ENCODE data around the gene GRAMD1C.
A peak's percentile ranks its signal among the peaks of the same experiment; 100 is the strongest.

The GRAMD1C gene

DNA sequence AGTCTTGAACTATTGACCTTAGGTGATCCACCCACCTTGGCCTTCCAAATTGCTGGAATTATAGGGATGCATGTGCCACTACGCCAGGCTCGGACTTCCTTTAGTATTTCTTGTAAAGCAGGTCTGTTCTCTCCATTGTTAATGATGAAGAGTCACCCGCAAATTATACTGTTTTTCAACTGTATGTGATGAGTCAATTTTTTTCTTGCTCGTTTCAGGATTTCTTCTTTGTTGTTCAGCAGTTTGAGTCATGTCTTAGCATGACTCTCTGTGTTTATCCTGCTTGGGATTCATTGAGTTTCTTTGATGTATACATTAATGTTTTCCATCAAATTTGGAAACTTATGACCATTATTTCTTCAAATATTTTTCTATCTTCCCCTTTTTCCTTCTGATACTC lies 28.9 kb downstream of the GRAMD1C start:
- DNase-seq, result no peak

DNA sequence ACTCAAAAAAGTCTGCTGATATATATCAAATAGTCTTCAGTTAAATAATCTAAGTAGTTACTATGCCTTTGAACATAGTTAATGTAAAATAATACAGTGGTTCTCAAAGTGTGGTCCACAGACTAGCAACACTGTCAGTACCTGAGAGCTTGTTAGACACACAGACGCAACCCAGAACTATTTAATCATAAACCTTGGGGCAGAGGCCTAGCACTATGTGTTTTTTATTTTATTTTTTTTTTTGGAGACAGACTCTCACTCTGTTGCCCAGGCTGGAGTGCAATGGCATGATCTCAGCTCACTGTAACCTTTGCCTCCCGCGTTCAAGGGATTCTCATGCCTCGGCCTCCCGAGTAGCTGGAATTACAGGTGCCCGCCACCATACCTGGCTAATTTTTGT lies 34.7 kb downstream of the GRAMD1C start:
- DNase-seq, result no peak

GRCh38 chr3:113873814-113874526 lies 35.4 kb downstream of the GRAMD1C start:
- DNase-seq, result no peak

DNA sequence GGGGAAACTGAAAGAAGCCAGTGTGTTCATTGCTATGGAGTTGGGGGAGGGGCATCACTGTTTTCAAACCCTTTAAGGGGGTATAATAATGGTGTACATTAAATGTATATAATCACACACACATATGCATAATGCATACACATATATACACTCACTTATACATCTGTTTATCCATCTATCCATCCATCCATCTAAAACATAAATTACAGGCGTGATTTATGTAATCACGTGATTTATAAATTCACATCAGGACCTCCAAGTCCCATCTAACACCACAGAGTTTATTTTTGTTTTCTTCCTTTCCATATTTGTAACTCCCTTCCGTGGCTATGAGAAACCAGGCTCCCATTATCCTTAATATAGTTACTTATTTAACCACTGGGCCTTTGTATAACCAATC lies 39.8 kb downstream of the GRAMD1C start:
- DNase-seq, result no peak

GRCh38 chr3:113885050-113885449 lies 46.5 kb downstream of the GRAMD1C start:
- DNase-seq, result no peak

GRCh38 chr3:113890256-113890900 lies 51.8 kb downstream of the GRAMD1C start:
- no peak for DNase-seq

DNA sequence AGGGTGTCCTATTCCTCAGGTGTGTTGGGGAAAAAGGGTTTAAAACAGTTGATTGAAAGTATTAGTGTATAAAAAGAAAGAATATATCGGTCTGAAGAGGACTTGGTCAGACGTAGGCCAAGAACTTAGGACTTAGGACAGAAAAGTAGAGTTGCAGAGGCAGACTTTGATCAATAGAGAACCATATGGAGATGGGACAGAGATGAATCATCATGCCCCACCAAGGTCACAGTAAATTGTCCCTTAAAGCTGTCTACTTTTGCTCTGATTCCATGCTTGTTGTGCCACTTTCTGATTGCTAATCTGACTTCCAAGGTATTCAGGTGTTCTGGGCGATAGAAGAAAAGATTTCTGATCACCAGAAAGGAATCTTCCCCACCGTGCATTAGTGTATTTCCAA lies 56.3 kb downstream of the GRAMD1C start:
- DNase-seq, result no peak

DNA sequence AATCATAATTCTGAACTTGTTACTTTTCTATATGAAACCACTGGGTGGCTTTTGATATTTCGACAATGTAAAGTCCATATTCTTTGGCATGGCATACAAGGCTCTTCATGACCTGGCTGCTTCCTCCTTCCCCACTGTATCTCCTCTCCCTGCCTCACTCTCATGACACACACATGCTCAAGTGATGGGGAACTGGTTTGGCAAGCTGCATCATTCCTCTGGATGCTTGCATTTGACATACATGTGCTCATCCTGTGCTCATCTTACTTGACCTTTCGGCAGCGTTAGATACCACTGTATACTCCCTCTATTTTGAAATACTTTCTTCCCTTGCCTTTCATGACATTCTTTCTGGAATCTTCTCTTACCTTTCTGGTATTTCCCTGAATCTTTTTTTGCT lies 57.4 kb downstream of the GRAMD1C start:
- no peak for DNase-seq

GRCh38 chr3:113896930-113897329 lies 58.3 kb downstream of the GRAMD1C start:
- DNase-seq, result no peak

DNA sequence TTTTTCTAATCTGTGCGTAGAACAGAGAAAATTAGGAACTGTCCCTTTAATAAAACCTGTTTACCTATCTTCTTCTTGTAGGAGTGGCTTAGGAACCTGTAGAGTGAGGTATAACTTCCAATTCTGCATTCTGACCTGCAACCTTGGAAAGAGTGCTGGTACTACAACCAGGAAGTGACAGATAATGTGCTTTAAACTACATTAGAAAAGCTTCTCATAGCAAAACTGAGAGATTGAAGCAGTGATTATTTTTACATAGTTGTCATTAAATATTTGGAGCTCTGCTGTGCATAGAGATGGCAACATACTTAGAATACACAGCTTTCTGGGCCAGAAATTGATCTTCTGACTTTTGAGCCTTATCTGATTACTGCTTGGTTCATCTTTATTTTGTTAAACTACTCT lies 58.8 kb downstream of the GRAMD1C start:
- DNase-seq, result no peak

- DNase-seq, result no peak
These were observed 60.3 kb downstream of the GRAMD1C start for GRCh38 chr3:113898892-113899291.

- no peak for DNase-seq
These were observed 68.1 kb downstream of the GRAMD1C start for GRCh38 chr3:113906568-113907140.

- no peak for DNase-seq
These were observed 69.5 kb downstream of the GRAMD1C start for GRCh38 chr3:113908133-113908532.

DNA sequence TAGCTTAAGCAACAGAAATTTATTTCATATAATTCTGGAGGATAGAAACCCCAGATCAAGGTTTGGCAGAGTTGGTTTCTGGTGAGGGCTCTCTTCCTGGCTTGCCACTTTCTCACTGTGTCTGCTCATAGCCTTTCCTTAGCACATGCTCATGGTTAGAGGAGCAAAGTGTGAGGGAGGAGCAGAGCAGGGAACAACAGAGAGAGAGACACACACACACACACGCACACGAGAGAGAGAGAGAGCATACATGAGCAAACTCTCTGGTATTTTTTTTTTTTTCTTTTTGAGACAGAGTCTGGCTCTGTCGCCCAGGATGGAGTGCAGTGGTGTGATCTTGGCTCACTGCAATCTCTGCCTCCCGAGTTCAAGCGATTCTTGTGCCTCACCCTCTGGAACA lies 72.4 kb downstream of the GRAMD1C start:
- no peak for DNase-seq

- DNase-seq, result peak; percentile 68
These were observed 74.1 kb downstream of the GRAMD1C start for GRCh38 chr3:113912552-113913236.

DNA sequence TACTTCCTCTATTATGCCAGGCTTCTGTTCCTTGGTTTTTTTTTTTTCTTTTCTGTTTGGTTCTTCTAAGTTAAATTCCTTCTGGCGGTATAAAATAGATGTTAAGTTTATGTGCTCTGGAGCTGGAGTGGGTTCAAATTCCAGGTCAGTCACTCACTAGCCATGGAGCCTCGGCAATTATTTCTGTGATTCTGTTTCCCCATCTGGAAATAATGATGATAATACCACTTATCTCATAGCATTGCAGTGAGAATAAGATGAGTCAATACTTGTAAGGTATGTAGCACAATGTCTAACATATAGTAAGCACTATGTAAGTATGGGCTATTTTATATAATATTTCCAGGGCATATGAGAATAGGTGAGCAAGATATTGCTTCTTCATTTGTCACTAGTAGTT lies 76.1 kb downstream of the GRAMD1C start:
- DNase-seq, result no peak

DNA sequence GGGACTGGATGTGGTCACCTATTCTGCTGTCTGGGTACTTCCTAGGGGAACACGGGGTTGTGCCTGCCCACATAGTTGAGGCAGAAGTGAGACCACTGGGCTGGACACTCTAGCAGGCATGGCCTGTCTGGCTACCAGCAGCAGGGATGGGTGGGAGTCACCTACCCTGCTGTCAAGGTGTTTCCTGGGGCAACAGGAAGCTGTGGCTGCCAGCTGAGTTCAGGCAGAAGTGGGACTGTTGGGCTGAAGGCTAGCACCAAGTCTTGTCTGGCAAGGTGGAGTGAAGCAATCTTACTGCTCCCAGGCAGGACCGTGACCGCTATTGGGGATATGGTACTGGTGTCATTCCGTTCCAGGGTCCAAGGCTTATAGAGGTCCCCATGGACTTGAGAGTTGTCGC lies 89.0 kb downstream of the GRAMD1C start:
- no peak for DNase-seq

DNA sequence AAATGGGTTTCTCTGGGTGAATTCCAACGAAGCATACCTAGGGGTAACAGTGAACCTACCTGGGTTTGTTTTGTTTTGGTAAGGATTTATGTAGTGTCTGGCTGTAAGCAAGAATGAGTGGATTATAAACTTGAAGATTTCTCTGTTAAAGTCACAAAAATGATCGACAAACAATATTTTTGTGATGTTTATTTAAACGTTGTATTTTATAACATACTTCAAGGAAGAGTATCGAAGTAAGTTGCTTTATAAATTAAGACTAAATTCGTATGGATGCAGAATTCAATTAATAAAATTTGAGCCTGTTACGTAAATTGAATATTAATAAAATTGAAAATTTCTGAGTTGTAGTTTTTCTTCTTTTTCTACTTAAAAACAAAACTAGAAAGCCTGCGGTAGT lies 108.2 kb downstream of the GRAMD1C start:
- no peak for DNase-seq

GRCh38 chr3:113947372-113948014 lies 108.9 kb downstream of the GRAMD1C start, which contains the start of gene ZDHHC23:
TSS of gene ZDHHC23 (plus strand) at chr3:113948013. CDS start at chr3:113948803, 790 bp downstream.
- peak; percentile 51 for DNase-seq

DNA sequence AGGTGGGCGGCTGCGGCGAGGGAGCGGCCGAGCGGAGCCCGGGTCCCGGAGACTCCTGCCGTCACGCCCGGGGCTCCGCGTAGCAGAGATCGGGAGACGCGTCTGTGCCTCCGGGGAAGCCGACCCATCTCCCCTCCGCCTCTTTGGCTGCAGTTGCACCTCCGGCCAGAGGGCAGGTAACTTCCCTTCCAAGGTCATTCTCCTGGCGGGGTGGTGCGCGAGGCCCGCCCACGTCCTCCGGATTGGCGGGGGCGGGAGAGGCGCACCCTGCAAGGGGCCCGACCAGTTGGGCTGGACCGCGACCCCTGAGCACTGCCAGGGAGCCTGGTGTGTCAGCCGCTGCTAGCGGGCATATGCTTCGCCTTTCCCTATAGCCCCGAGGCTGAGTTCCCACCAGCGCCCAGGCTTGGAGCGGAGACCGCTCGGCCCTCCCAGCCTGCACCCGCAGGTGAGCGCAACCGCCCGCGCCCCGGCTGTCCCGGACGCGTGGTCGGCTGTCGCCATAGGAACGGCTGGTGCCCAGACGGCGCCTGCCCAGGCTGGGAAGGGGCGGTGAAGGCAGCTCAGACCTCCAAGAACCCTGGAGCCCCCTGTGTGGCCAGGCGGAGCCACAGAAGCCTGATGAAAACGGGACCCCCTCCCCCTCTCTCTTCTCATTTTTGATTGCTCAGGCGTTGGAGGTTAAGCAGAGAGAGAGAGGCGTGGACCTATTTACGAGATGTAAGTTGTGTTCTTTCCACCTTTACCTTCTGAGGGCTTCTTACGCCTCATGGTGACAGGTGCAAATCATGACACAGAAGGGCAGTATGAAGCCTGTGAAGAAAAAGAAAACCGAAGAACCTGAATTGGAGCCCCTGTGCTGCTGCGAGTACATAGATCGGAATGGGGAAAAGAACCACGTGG lies 109.7 kb downstream of the GRAMD1C start:
- peak; percentile 6 for DNase-seq

GRCh38 chr3:113952921-113953320 lies 114.3 kb downstream of the GRAMD1C start:
- no peak for DNase-seq

- no peak for DNase-seq
These were observed 115.1 kb downstream of the GRAMD1C start for GRCh38 chr3:113953677-113954076.
